Esophagus (tissue), 2 donors: ENCODE measurements around the gene IFT20. TPM values are rescaled to one million over a fixed set of nuclear protein-coding genes. Genes with fewer than 3 reads are reported as not detected.
"Not testable (repeated sequence)": the region's sequence is repeated elsewhere in the genome, so short reads cannot be mapped to it uniquely, and the experiment has no call there.

Experiments
- H3K27ac ChIP-seq, 2 donors: one replicate each; pipeline ENCODE4 v1.5.1; 2013; ENCODE audit warnings: low read depth in 2 of 2, mild to moderate bottlenecking in 2 of 2, inconsistent platforms in 1 of 2, low read length in 1 of 2, moderate library complexity in 1 of 2
- H3K27me3 ChIP-seq, 2 donors: one replicate each; pipeline ENCODE4 v1.6.1; 2013; ENCODE audit warnings: low read length in 2 of 2, control low read depth in 1 of 2, mild to moderate bottlenecking in 1 of 2; ENCODE audit not compliant: insufficient read depth in 2 of 2, control insufficient read depth in 1 of 2
- H3K36me3 ChIP-seq, 2 donors: one replicate each; pipeline ENCODE4 v1.6.1; 2013; ENCODE audit warnings: low read length in 1 of 2; ENCODE audit not compliant: control insufficient read depth in 2 of 2, insufficient read depth in 2 of 2
- H3K4me1 ChIP-seq, 2 donors: one replicate each; pipeline ENCODE4 v1.6.1; 2013; ENCODE audit warnings: low read length in 1 of 2; ENCODE audit not compliant: control insufficient read depth in 2 of 2, insufficient read depth in 2 of 2
- H3K4me3 ChIP-seq, 2 donors: one replicate each; pipeline ENCODE4 v1.5.1; 2013; ENCODE audit warnings: low read length in 2 of 2, mild to moderate bottlenecking in 2 of 2, low read depth in 1 of 2, moderate library complexity in 1 of 2
- H3K9me3 ChIP-seq, 2 donors: one replicate each; pipeline ENCODE4 v1.6.1; 2013; ENCODE audit warnings: mild to moderate bottlenecking in 2 of 2, low read depth in 1 of 2, low read length in 1 of 2, moderate library complexity in 1 of 2; ENCODE audit not compliant: control insufficient read depth in 2 of 2, insufficient read depth in 1 of 2
- WGBS, 2 donors: extraction: QIAGEN DNeasy Blood & Tissue Kit; methylation state at CpG; one replicate each; pipeline ENCODE4 v1.1.7; 2013; 5-methylcytosine and 5-hydroxymethylcytosine counted together
- polyA plus RNA-seq, 2 donors: library from polyadenylated mRNA; stranded (reverse); fragments of 200-250 nt; gene quantifications; one replicate each; pipeline ENCODE4 v1.2.3, GENCODE V29; 2013
- donor health status: healthy with polysubstance abuse.
- donor health status: Bipolar disorder and iron deficiency.

IFT20 gene
- polyA plus RNA-seq, 2 donors: 23.3 to 35.7 TPM

GRCh38 chr17:28345419-28346198 is 10.3 kb upstream of the IFT20 start:
- 65 to 70% methylated on average over 13 of the region's 13 CpGs for WGBS, 2 donors
- no peak overlapping the region for H3K4me3 ChIP-seq
- no peaks in the 10 kb centered on the region for H3K27me3 ChIP-seq
- H3K4me1 ChIP-seq: peaks cover 3 to 8% of the 10 kb centered on the region in 2 donors
- no peaks in the 10 kb centered on the region for H3K9me3 ChIP-seq
- peaks cover 39 to 56% of the 10 kb centered on the region in 2 donors for H3K36me3 ChIP-seq
- peak overlapping the region in 1 of 2 donors; percentile 22 for H3K27ac ChIP-seq

DNA sequence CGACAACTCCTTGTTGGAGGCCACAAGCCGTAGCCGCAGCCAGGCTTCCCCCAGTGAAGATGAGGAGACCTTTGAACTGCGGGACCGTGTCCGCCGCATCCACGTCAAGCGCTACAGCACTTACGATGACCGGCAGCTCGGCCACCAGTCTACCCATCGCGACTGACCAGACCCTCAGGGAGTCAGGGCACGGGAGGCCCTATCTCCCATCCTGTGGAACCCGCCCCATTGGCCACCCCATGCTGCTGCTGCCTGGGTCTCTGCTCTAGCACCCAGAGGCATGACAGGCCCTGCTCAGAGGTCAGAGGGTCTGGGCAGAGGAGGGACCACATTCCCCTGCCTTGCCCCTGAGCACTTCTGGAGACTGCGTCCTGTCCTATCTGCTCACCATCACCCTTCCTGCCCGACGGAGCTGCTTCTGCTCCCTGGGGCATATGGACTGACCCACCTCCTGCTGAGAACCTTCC is 9.2 kb upstream of the IFT20 start:
- Histone ChIP-seq H3K36me3 (peaks cover 45 to 58% of the 10 kb centered on the region in 2 donors), H3K27ac (no peak overlapping the region)
- WGBS, 2 donors: 90 to 93% methylated on average over 19 of the region's 19 CpGs

GRCh38 chr17:28344011-28344410 is 8.7 kb upstream of the IFT20 start:
- Histone ChIP-seq H3K27ac (no peak overlapping the region), H3K36me3 (peaks cover 45 to 59% of the 10 kb centered on the region in 2 donors)

More for the DNA sequence above, 9.2 kb upstream of the IFT20 start:
- Histone ChIP-seq H3K4me1 (peaks cover 3 to 10% of the 10 kb centered on the region in 2 donors), H3K4me3 (no peak overlapping the region), H3K9me3 (no peaks in the 10 kb centered on the region), H3K27me3 (no peaks in the 10 kb centered on the region)

GRCh38 chr17:28343491-28343932 is 8.2 kb upstream of the IFT20 start:
- 72 to 78% methylated on average over 10 of the region's 10 CpGs for WGBS, 2 donors
- H3K4me3 ChIP-seq: no peak overlapping the region
- H3K9me3 ChIP-seq: no peaks in the 10 kb centered on the region
- no peaks in the 10 kb centered on the region for H3K27me3 ChIP-seq
- H3K36me3 ChIP-seq: peaks cover 45 to 55% of the 10 kb centered on the region in 2 donors
- peak overlapping the region in 1 of 2 donors; percentile 14 for H3K27ac ChIP-seq
- peaks cover 3 to 14% of the 10 kb centered on the region in 2 donors for H3K4me1 ChIP-seq

More at GRCh38 chr17:28344011-28344410, 8.7 kb upstream of the IFT20 start:
- Histone ChIP-seq H3K9me3 (no peaks in the 10 kb centered on the region), H3K4me1 (peaks cover 3 to 14% of the 10 kb centered on the region in 2 donors), H3K4me3 (no peak overlapping the region), H3K27me3 (no peaks in the 10 kb centered on the region)
- 79 to 94% methylated on average over 9 of the region's 9 CpGs for WGBS, 2 donors

- Histone ChIP-seq H3K4me1 (peaks cover 2 to 11% of the 10 kb centered on the region in 2 donors), H3K9me3 (no peaks in the 10 kb centered on the region), H3K36me3 (peaks cover 36 to 48% of the 10 kb centered on the region in 2 donors), H3K27me3 (no peaks in the 10 kb centered on the region), H3K4me3 (no peak overlapping the region), H3K27ac (no peak overlapping the region)
- 90 to 93% methylated on average over 14 of the region's 14 CpGs for WGBS, 2 donors
Measured at GRCh38 chr17:28342313-28342712, 7.0 kb upstream of the IFT20 start.

DNA sequence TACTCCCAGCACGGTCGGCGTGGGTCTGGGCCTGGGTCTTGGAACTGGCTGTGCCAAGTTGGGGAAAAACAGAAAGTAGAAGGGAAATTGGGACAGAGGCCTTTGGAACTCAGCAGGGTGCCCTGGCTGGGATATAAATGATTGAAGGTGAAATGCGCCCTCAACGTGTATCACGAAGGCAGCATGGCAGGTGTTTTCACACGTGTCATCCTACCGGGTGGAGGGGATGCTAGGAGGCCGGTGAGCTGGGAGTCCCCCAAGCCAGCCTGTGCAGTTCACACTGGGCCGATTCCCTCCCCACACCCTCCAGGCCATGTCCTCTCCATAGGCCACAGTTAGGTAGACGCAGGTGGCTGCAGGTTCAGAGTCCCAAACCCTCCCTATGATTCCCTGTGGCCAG is 6.2 kb upstream of the IFT20 start:
- peaks cover 31 to 46% of the 10 kb centered on the region in 2 donors for H3K36me3 ChIP-seq
- WGBS, 2 donors: 90 to 94% methylated on average over 11 of the region's 11 CpGs

GRCh38 chr17:28340374-28340773 is 5.1 kb upstream of the IFT20 start:
- Histone ChIP-seq H3K27ac (no peak overlapping the region), H3K4me3 (no peak overlapping the region), H3K4me1 (peaks cover 0 to 10% of the 10 kb centered on the region in 2 donors), H3K9me3 (no peaks in the 10 kb centered on the region), H3K36me3 (peaks cover 31 to 44% of the 10 kb centered on the region in 2 donors), H3K27me3 (no peaks in the 10 kb centered on the region)
- 80 to 84% methylated on average over 6 of the region's 6 CpGs for WGBS, 2 donors

More for the DNA sequence above, 6.2 kb upstream of the IFT20 start:
- Histone ChIP-seq H3K27me3 (no peaks in the 10 kb centered on the region), H3K27ac (no peak overlapping the region), H3K4me1 (peaks cover 0 to 10% of the 10 kb centered on the region in 2 donors), H3K9me3 (no peaks in the 10 kb centered on the region), H3K4me3 (no peak overlapping the region)

DNA sequence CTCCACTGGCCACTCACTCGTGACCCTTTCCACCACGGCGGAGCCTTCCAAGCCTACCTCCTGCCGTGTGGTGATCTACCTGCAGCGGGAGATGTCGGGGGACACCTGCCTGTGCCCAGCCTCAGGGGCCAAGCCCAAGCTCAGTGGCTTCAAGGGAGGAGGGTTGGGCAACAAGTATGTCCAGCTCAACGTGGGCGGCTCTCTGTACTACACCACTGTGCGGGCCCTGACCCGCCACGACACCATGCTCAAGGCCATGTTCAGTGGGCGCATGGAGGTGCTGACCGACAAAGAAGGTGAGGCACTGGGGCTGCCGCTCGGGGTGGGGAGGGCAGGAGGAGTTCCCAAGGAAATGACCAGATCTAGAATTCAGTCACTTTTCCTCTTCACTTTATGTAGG is 4.2 kb upstream of the IFT20 start:
- WGBS, 2 donors: 83 to 84% methylated on average over 15 of the region's 15 CpGs
- Histone ChIP-seq H3K36me3 (peaks cover 28 to 38% of the 10 kb centered on the region in 2 donors), H3K27me3 (no peaks in the 10 kb centered on the region), H3K9me3 (no peaks in the 10 kb centered on the region), H3K4me1 (peaks cover 0 to 10% of the 10 kb centered on the region in 2 donors), H3K27ac (peak overlapping the region; percentile 42 to 53), H3K4me3 (no peak overlapping the region)

DNA sequence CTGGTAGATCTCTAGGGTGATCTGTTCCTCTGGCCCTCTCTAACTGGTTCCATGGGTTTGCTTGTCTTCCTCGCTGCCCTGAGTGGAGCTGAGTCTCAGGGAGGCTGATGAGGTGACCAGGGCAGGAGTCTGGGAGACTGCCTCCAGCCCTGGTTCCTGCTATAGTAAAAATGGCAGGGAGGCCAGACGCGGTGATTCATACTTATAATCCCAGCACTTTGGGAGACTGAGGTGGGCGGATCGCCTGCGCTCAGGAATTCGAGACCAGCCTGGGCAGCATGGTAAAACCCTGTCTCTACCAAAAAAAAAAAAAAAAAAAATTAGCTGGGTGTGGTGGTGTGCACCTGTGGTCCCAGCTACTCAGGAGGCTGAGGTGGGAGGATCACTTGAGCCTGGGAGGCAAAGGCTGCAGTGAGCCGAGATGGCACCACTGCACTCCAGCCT is 3.5 kb upstream of the IFT20 start:
- not testable (repeated sequence) for H3K27me3 ChIP-seq, H3K4me1 ChIP-seq, H3K9me3 ChIP-seq, H3K4me3 ChIP-seq
- H3K36me3 ChIP-seq: peaks cover 27 to 33% of the 10 kb centered on the region in 2 donors
- H3K27ac ChIP-seq: peak overlapping the region; percentile 25 to 69
- 51 to 82% methylated on average over 8 of the region's 8 CpGs for WGBS, 2 donors
